HUES48 (cell line): ENCODE results near the gene GYPB.
"Not testable (repeated sequence)": the region's sequence is repeated elsewhere in the genome, so short reads cannot be mapped to it uniquely, and the experiment has no call there.

Source experiments
- H3K27ac ChIP-seq: one replicate; pipeline ENCODE4 v1.7.0; 2013; ENCODE audit warnings: low read depth, low read length, inconsistent platforms
- H3K27me3 ChIP-seq: 2 replicates; pipeline ENCODE4 v1.6.1; 2013; ENCODE audit warnings: mild to moderate bottlenecking, low read length; ENCODE audit not compliant: control insufficient read depth, insufficient read depth
- H3K36me3 ChIP-seq: 2 replicates; pipeline ENCODE4 v1.6.1; 2013; ENCODE audit warnings: low read length; ENCODE audit not compliant: control insufficient read depth, insufficient read depth
- H3K4me1 ChIP-seq: 2 replicates; pipeline ENCODE4 v1.6.1; 2013; ENCODE audit warnings: mild to moderate bottlenecking, low read length; ENCODE audit not compliant: control insufficient read depth, insufficient read depth
- H3K4me3 ChIP-seq: 2 replicates; pipeline ENCODE4 v1.5.1; 2013; ENCODE audit warnings: mild to moderate bottlenecking, low read depth, low read length
- H3K9ac ChIP-seq: 2 replicates; pipeline ENCODE4 v1.6.1; 2013; ENCODE audit warnings: mild to moderate bottlenecking, low read depth, low read length, moderate library complexity
- H3K9me3 ChIP-seq: 2 replicates; pipeline ENCODE4 v1.6.1; 2013; ENCODE audit warnings: low read length; ENCODE audit not compliant: control insufficient read depth, insufficient read depth

GYPB gene

DNA sequence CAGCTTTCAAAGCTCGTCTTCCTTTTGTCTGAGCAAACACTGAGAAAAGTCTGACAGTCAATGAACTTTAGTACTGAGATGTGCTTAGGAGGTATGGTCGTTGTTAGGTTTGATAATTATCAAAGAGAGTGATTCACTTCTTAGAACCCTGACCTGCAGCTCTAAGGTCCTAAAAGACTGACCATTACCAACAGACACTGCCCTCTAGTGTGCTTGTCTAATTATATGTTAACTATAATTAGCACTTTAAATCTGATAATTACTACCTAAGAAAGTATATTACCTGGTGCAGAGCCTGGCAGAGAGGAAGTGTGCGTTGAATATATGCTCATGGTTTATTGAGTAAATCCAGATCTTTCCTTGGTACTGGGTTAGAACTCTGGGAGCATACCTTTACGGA, 38.4 kb downstream of the GYPB start:
- not testable (repeated sequence) for H3K4me3 ChIP-seq, H3K9ac ChIP-seq, H3K36me3 ChIP-seq, H3K4me1 ChIP-seq, H3K27ac ChIP-seq, H3K27me3 ChIP-seq, H3K9me3 ChIP-seq

DNA sequence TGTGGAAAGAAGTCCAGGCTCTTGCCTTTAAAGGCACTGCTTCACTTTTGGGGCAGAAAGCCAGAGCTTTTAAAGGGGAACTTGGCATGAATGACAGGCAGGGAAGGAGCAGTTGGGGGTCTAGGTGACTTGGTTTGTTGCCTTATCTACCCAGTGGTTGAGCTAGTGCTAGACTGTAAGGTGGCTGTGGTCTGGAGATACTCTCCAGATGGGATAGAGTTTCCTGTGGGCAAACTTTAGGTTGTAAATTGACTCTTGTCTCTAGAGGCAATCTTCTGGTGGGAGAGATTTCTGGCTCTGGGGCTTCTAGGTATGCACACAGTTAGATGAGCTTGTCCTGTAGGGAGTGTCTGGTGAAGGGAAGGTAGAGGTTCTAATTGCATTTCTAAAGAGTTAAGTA, 43.7 kb downstream of the GYPB start:
- not testable (repeated sequence) for H3K9me3 ChIP-seq, H3K9ac ChIP-seq, H3K36me3 ChIP-seq, H3K27ac ChIP-seq, H3K27me3 ChIP-seq, H3K4me1 ChIP-seq, H3K4me3 ChIP-seq

DNA sequence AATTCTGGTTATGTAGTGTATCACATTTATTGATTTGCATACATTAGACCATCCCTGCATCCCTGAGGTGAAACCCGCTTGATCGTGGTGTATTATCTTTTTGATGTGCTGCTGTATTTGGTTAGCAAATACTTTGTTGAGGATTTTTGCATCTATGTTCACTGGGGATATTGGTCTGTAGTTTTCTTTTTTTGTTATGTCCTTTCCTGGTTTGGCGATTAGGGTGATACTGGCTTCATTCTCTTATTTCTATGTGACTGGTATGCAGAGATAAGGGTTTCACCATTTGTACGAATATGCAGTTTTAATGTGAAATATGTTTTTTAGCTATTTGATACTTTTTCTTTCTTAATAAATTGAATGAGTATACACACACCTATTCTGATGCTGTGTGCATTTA, 45.2 kb downstream of the GYPB start:
- H3K4me1 ChIP-seq, H3K4me3 ChIP-seq, H3K27ac ChIP-seq, H3K36me3 ChIP-seq, H3K27me3 ChIP-seq, H3K9me3 ChIP-seq, H3K9ac ChIP-seq: not testable (repeated sequence)

DNA sequence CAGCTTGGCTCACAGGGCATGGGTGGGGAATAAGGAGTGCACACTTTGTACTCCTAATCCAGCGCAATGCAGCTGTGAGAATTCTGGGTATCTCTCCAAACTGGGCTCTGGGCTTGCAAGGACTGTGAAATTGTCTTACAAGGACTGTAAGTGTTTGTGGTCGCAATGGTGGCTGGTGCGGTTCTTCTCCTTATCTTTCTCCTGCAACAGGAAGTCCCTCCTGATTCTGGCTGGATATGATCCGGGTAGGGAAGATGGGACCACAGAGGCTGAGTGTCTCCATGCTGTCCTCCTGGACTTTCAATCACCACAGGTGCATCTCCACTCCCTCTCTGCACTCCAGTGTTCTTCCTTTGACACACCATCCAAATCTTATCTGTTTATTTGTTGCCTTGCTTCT, 58.1 kb downstream of the GYPB start:
- H3K27me3 ChIP-seq: no peaks in the 10 kb centered on the region
- H3K4me3 ChIP-seq: no peak overlapping the region
- no peaks in the 10 kb centered on the region for H3K36me3 ChIP-seq

DNA sequence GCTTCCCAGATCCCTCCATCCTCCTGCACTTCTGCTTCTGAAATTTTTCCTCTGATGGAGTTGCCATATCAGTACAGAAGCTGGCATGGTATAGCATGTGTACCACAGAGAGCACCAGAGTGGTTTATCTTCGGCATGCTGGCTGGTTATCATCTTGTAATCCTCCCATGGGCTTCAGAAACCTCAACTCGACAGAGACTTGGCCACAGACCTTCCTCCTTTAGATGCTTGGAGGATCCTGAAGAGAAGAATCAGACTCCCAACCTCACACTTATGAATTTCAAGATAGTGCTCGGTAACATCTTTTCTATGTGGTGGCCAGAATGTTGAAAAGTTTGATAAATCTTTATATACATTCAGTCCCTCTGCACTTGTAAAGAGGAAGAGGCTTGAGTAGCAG, 63.9 kb downstream of the GYPB start:
- not testable (repeated sequence) for H3K27me3 ChIP-seq, H3K9me3 ChIP-seq, H3K9ac ChIP-seq, H3K4me1 ChIP-seq, H3K36me3 ChIP-seq, H3K4me3 ChIP-seq, H3K27ac ChIP-seq

More for the DNA sequence above, 58.1 kb downstream of the GYPB start:
- Histone ChIP-seq H3K4me1 (no peaks in the 10 kb centered on the region), H3K9me3 (no peaks in the 10 kb centered on the region), H3K9ac (no peak overlapping the region), H3K27ac (no peak overlapping the region)

DNA sequence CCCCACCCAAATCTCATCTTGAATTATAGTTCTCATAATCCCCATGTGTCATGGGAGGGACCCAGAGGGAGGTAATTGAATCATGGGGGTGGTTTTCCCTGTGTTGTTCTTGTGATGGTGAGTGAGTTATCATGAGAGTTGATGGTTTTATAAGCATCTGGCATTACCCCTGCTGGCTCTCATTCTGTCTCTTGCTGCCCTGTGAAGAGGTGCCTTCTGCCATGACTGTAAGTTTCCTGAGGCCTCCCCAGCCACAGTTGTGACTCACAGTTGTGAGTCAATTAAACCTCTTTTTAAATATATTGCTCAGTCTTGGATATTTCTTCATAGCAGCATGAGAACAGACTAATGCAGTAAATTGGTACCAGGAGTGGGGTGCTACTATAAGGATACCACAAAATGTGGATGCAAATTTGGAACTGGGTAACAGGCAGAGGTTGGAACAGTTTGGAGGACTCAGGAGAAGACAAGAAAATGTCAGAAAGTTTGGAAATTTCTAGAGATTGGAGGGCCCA, 67.7 kb downstream of the GYPB start:
- not testable (repeated sequence) for H3K9me3 ChIP-seq, H3K27ac ChIP-seq, H3K27me3 ChIP-seq, H3K9ac ChIP-seq, H3K4me1 ChIP-seq, H3K4me3 ChIP-seq, H3K36me3 ChIP-seq

DNA sequence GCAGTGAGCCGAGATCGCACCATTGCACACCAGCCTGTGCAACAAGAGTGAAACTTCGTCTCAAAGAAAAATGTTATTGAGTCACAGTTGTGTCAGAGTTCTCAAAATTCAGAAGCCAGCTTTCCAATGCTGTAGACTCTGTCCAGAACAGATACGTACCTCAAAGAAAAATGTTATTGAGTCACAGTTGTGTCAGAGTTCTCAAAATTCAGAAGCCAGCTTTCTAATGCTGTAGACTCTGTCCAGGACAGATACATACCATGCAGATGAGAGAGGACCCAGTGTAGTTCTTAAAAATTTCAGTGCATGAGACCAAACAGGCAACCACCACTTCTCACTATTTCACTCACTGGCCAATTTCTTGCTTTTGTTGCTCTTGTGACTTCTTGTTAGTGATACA, 68.2 kb downstream of the GYPB start:
- H3K27me3 ChIP-seq, H3K9ac ChIP-seq, H3K4me1 ChIP-seq, H3K27ac ChIP-seq, H3K4me3 ChIP-seq, H3K36me3 ChIP-seq, H3K9me3 ChIP-seq: not testable (repeated sequence)

DNA sequence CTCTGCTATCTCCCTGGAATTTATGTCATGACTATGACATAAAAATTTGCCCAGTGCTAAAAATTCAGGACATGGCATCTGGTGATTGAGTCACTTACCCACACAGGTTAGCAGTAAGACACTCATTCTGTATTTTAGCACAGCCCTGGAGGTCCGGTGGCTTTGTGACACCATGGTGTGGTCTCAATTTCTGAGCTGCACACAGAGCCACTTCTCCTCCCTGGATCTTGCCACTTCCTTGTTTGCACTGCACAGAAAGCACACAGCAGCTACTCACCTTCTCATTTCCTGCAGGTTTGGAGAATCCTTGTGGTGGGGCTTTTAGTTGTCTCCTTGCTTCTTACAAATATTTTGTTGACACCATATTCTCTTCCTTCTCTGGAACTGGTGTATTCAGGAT, 69.0 kb downstream of the GYPB start:
- H3K27ac ChIP-seq, H3K4me1 ChIP-seq, H3K9ac ChIP-seq, H3K27me3 ChIP-seq, H3K9me3 ChIP-seq, H3K4me3 ChIP-seq, H3K36me3 ChIP-seq: not testable (repeated sequence)

DNA sequence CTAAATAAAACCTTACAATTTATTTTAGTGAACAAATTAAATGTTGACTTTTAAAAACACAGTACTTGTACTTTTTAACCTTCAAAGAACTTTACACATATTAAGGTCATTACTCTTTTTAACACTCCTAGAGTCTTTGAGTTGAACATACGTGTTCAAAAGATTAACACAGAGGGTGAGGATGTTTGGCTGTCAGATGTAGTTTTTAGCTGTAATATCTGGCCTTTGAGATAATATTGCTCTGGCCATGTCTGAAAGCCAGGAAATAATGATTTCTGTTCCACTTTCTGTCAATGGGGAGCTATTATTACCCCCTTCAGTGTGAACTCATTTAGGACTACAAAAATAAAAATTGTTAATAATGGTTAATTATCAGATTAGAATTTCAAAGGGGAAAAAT, 71.7 kb downstream of the GYPB start:
- H3K4me1 ChIP-seq, H3K4me3 ChIP-seq, H3K36me3 ChIP-seq, H3K9ac ChIP-seq, H3K9me3 ChIP-seq, H3K27ac ChIP-seq, H3K27me3 ChIP-seq: not testable (repeated sequence)
